ENCODE results near the gene MIS18BP1.

The MIS18BP1 gene

DNA sequence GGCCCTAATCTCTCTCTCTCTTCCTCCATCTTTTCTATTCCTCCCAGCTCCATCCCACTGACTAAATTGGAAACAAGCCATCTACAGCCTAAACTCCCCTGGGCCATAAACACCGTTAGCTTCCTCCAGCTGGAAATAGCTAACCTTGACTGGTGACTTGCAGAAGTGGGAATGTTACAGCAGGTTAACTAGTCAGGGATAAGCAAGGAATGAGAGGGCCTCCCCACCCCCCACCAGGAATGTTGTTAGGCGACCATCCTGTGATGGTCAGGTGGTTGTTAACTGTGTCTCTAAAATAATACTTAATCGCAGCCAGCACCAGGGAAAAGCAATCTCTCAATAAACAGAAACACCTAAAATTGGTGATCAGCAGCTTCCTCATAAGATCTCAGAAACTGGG is 40.8 kb downstream of the MIS18BP1 start:
- DNase-seq (ENCODE audit: insufficient read length, low spot score) = no peak
- TF ChIP-seq POLR2A (IDR thresholded peaks at IDR 0.05; ENCODE audit: low read depth, low read length) = no peak

GRCh38 chr14:45211295-45211694 is 41.7 kb downstream of the MIS18BP1 start:
- TF ChIP-seq POLR2A (IDR thresholded peaks at IDR 0.05; ENCODE audit: low read depth, low read length) = no peak
- FAIRE-seq = no peak
- no peak for DNase-seq (ENCODE audit: insufficient read length, low spot score)

More for the DNA sequence above, 40.8 kb downstream of the MIS18BP1 start:
- FAIRE-seq = no peak

DNA sequence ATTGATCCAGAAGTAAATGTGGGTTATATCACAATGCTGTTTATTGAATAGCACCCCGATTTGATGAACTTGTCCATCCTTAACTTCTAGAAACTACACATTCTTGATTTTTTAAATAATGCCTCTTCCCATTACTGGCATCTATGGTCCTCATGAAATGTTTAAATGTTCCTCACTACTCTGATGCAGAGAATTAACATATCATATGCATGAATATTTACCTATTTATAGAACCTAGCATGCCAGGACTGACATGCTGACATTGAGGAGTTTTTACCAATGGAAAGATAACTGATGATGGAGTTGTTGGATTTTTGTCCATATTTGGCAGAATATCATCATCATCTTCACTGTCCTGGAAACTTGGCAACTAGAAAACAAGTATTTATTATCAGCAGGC is 42.8 kb downstream of the MIS18BP1 start:
- no peak for FAIRE-seq
- no peak for TF ChIP-seq POLR2A (IDR thresholded peaks at IDR 0.05; ENCODE audit: low read depth, low read length)
- DNase-seq (ENCODE audit: insufficient read length, low spot score) = no peak

DNA sequence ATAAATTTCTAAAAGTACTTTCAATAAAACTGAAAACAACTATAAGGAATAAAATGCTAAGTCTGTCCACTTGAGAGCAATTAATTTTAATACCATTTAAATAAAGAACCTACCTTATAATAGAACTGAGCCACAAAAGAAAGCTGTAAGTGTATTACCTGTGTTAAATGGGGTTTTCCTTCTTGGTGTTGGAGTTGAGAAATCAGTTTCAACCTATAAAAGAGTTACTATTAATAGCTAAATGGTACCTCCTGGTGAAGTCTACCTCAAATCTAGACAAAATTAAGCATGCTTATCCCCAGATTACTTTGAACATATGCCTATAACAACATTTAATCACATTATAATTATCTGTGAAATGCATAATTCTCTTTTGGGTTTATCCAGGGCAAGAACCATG is 48.8 kb downstream of the MIS18BP1 start:
- FAIRE-seq (no peak), DNase-seq (ENCODE audit: insufficient read length, low spot score) (no peak)
- TF ChIP-seq POLR2A (IDR thresholded peaks at IDR 0.05; ENCODE audit: low read depth, low read length) = no peak

- no peak for DNase-seq (ENCODE audit: insufficient read length, low spot score)
- FAIRE-seq = no peak
- no peak for TF ChIP-seq POLR2A (IDR thresholded peaks at IDR 0.05; ENCODE audit: low read depth, low read length)
Measured at GRCh38 chr14:45201905-45202304, 51.1 kb downstream of the MIS18BP1 start.

DNA sequence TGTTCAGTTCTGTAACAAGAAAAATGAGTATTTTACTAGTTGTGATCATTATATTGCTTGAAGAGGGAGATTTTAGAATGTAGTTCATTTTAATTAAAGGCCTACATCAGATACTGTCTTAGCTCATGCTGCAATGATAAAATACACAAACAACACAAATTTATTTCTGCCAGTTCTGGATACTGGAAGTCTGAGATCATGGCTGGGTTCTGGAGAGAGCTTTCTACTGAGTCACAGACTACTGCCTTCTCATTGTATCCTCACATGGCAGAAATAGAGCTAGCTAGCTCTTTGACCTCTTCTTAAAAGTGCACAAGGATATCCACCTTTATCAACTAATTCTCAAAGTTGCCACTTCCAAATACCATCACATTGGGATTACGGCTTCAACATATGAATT is 53.8 kb downstream of the MIS18BP1 start:
- TF ChIP-seq POLR2A (IDR thresholded peaks at IDR 0.05; ENCODE audit: low read depth, low read length) = no peak
- FAIRE-seq (no peak), DNase-seq (ENCODE audit: insufficient read length, low spot score) (no peak)

- TF ChIP-seq POLR2A (IDR thresholded peaks at IDR 0.05; ENCODE audit: low read depth, low read length) = no peak
- DNase-seq (ENCODE audit: insufficient read length, low spot score) (no peak), FAIRE-seq (no peak)
Measured at GRCh38 chr14:45198551-45198950, 54.5 kb downstream of the MIS18BP1 start.

DNA sequence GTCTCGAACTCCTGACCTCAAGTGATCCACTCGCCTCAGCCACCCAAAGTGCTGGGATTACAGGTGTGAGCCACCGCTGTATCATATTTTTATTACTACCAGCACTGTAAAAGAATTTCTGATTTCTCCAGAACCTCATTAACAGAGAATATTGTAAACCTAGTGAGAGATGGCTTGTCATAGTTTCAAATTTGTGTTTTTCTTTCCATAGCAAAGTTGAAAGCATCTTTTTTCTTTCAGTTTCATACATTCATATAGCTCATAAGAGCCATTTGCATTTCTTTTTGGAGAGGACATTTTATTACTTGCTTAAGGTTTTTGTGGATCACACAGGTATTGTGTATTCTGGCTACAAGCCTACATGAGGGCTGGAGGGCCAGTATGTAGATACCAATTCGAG is 58.0 kb downstream of the MIS18BP1 start:
- FAIRE-seq (no peak), DNase-seq (ENCODE audit: insufficient read length, low spot score) (no peak)
- no peak for TF ChIP-seq POLR2A (IDR thresholded peaks at IDR 0.05; ENCODE audit: low read depth, low read length)

DNA sequence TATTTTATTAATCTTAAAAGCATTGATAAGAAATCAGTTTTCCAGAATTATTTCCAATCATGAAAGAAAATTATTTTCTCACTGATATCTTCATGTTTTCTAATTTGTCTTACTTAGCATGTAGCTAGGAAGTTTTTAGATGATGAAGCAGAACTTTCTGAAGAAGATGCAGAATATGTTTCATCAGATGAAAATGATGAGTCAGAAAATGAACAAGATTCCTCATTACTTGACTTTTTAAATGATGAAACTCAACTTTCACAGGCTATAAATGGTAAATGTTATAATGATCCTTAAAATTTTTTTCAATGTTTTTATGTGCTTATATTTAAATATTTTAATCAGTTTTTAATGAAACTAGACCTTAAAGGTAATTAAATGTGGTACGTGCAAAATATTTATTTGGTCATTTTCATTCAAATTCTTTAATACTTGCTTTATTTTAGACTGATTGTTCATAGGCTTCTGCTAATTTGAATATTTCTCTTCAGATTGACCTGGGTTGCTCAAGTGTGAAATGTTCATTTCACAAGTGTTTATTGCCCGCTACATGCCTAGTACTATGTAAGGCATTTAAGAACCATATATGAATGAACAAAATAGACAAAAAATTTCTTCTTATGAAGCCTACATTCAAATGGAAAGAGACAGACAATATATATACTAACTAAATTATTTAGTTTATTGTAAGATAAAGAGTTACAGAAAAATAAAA is 67.7 kb downstream of the MIS18BP1 start:
- TF ChIP-seq POLR2A (IDR thresholded peaks at IDR 0.05; ENCODE audit: low read depth, low read length) = no peak
- DNase-seq (ENCODE audit: insufficient read length, low spot score) (no peak), FAIRE-seq (no peak)

DNA sequence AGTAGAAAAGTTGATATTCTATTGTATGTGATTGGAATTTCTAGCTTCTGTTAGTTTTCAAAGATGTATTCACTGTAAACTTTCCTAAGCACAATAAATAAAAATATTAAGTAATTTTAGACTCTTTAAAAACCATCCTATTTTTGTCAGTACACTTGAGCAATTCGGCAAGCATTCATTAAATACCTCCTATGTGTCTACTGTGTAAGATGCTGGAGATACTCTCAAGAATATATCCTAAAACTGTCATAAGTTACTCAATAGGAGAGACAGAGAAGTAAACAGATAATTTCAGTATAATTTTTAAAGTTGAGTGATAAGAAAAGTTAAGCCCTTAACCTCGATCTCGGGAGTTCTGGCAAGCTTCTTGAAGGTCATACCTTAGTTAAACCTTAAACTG is 71.2 kb downstream of the MIS18BP1 start:
- FAIRE-seq (no peak), DNase-seq (ENCODE audit: insufficient read length, low spot score) (no peak)
- TF ChIP-seq POLR2A (IDR thresholded peaks at IDR 0.05; ENCODE audit: low read depth, low read length) = no peak

GRCh38 chr14:45181329-45181728 is 71.7 kb downstream of the MIS18BP1 start:
- DNase-seq (ENCODE audit: insufficient read length, low spot score) = no peak
- FAIRE-seq = no peak
- no peak for TF ChIP-seq POLR2A (IDR thresholded peaks at IDR 0.05; ENCODE audit: low read depth, low read length)

DNA sequence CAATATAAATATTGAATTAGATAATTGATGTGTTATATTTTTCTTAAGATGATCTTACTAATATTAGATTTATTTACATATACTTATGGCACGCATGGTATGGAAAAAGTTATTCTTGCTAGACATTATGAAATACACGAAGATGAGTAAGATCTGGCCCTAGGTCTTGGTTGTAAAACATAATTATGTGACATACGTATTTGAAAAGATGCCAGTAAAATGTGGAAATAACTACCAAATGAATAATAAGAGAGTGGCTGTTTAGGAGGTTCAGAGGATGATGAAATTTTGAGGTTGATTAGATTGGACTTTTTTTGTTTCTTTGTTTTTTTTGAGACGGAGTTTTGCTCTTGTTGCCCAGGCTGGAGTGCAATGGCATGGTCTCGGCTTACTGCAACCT is 75.9 kb downstream of the MIS18BP1 start:
- FAIRE-seq (no peak), DNase-seq (ENCODE audit: insufficient read length, low spot score) (no peak)
- no peak for TF ChIP-seq POLR2A (IDR thresholded peaks at IDR 0.05; ENCODE audit: low read depth, low read length)

- DNase-seq (ENCODE audit: insufficient read length, low spot score) = no peak
- TF ChIP-seq POLR2A (IDR thresholded peaks at IDR 0.05; ENCODE audit: low read depth, low read length) = no peak
- FAIRE-seq = no peak
Measured at GRCh38 chr14:45169906-45170305, 83.1 kb downstream of the MIS18BP1 start.

GRCh38 chr14:45156067-45156466 is 96.9 kb downstream of the MIS18BP1 start:
- no peak for FAIRE-seq
- TF ChIP-seq POLR2A (IDR thresholded peaks at IDR 0.05; ENCODE audit: low read depth, low read length) = no peak
- no peak for DNase-seq (ENCODE audit: insufficient read length, low spot score)
